SJSA1 (cell line): ENCODE results near the gene FETUB. TPM values are rescaled to one million over a fixed set of nuclear protein-coding genes. Genes with fewer than 3 reads are reported as not detected.

ENCODE experiments used
- DNase-seq, 2 experiments: peaks; one replicate each; pipeline ENCODE4 v3.0.0-alpha.2; 2015 to 2020; ENCODE audit warnings: low spot score in 2 of 2, low read depth in 1 of 2
- H3K27ac ChIP-seq: fragments of 250-450 bp; sonication (Bioruptor Pico); 2 replicates; pipeline ENCODE4 v1.5.1; 2020; ENCODE audit warnings: mild to moderate bottlenecking, moderate library complexity
- H3K27me3 ChIP-seq: fragments of 250-450 bp; sonication (Bioruptor Pico); replicated peaks from 2 replicates; pipeline ENCODE4 v1.5.1; 2020; ENCODE audit warnings: mild to moderate bottlenecking, moderate library complexity
- H3K36me3 ChIP-seq: fragments of 250-450 bp; sonication (Bioruptor Pico); 2 replicates; pipeline ENCODE4 v1.5.1; 2020; ENCODE audit warnings: mild to moderate bottlenecking
- H3K4me1 ChIP-seq: fragments of 250-450 bp; sonication (Bioruptor Pico); replicated peaks from 2 replicates; pipeline ENCODE4 v1.6.1; 2021; ENCODE audit warnings: mild to moderate bottlenecking
- H3K4me3 ChIP-seq: fragments of 250-450 bp; sonication (Bioruptor Pico); 2 replicates; pipeline ENCODE4 v1.5.1; 2020; ENCODE audit warnings: mild to moderate bottlenecking
- H3K9me3 ChIP-seq: fragments of 250-450 bp; sonication (Bioruptor Pico); replicated peaks from 2 replicates; pipeline ENCODE4 v1.5.1; 2020; ENCODE audit warnings: mild to moderate bottlenecking
- total RNA-seq: library from RNA; depleted of rRNA; stranded (reverse); fragments of >200 nt; shearing (Covaris generic); gene quantifications from 2 replicates; pipeline ENCODE4 v1.2.3, GENCODE V29; 2014; rRNA removed

FETUB gene, protein sequence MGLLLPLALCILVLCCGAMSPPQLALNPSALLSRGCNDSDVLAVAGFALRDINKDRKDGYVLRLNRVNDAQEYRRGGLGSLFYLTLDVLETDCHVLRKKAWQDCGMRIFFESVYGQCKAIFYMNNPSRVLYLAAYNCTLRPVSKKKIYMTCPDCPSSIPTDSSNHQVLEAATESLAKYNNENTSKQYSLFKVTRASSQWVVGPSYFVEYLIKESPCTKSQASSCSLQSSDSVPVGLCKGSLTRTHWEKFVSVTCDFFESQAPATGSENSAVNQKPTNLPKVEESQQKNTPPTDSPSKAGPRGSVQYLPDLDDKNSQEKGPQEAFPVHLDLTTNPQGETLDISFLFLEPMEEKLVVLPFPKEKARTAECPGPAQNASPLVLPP
- total RNA-seq, result not detected in 2 replicates

GRCh38 chr3:186639778-186640472 lies at the start of gene FETUB:
Gene FETUB, plus strand, starts transcription at chr3:186640399. Its CDS starts 62 bp downstream, at chr3:186640461.
- no peak for DNase-seq
- H3K4me1 ChIP-seq, result no peaks in the 10 kb centered on the region; the same call in 1 of the 2 replicates
- H3K27me3 ChIP-seq, result no peaks in the 10 kb centered on the region
- no peak within 1 kb of the TSS for H3K4me3 ChIP-seq
- no peaks in the 10 kb centered on the region for H3K36me3 ChIP-seq
- no peak within 1 kb of the TSS for H3K27ac ChIP-seq
- no peaks in the 10 kb centered on the region for H3K9me3 ChIP-seq

DNA sequence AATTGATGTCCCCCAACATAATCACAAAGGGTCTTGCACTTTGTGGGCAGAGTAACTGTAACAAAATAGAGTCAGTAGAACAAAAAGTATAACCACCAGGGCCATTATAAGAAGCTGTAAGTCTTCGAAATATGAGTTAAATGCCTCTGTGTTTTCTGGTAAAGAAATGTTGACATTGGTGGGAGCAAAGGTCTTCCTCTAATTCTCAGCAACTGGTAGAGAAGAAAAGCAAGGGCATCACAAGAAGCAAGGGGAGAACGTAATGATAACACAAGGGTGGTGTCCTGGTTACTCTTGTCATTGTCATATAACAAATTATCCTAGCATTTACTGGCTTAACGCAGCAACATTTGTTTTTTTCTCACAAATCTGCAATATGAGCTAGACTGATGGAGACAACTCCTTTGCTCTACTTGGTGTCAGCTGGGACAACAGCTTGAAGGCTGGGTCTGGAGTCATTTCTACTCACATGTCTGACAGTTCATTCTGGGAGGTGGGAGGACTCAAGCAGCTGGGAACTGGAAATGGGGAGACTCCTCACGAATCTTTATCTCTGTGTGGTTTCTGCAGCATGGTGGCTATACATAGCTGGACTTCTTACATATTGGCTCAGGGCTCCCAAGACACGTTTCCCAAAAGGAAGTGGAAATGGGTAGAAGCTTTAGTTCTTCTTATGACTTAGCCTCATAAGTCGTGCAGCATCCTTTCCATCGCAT lies 49.5 kb upstream of the FETUB start:
- Histone ChIP-seq H3K36me3 (peaks cover 6% of the 10 kb centered on the region), H3K9me3 (no peaks in the 10 kb centered on the region), H3K27me3 (no peaks in the 10 kb centered on the region), H3K4me3 (no peak overlapping the region), H3K4me1 (no peaks in the 10 kb centered on the region), H3K27ac (no peak overlapping the region)
- DNase-seq, result no peak

DNA sequence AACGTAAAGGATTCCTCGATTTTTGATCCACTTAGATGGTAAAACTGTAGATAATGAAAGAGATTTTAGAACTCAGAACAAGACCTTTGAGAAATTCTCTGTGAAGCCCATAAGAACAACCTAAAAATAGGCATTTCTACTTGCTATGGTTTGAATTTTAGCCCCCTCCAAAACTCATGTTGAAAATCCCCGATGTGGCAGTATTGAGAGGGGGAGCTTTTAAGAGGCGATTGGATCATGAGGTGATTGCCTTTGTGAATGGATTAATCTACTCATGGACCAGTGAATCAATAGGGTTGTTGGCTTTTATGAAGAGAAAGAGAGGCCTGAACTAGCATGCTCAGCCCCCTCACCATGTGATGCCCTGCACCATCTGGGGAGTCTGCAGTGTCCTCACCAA lies 47.5 kb upstream of the FETUB start:
- H3K9me3 ChIP-seq, result no peaks in the 10 kb centered on the region
- no peaks in the 10 kb centered on the region for H3K27me3 ChIP-seq
- no peak overlapping the region for H3K4me3 ChIP-seq
- H3K4me1 ChIP-seq, result no peaks in the 10 kb centered on the region
- no peak for DNase-seq
- H3K27ac ChIP-seq, result no peak overlapping the region
- no peaks in the 10 kb centered on the region for H3K36me3 ChIP-seq

- H3K27ac ChIP-seq, result no peak overlapping the region
- H3K36me3 ChIP-seq, result no peaks in the 10 kb centered on the region
- no peak for DNase-seq
- no peaks in the 10 kb centered on the region for H3K27me3 ChIP-seq
- H3K4me3 ChIP-seq, result no peak overlapping the region
- no peaks in the 10 kb centered on the region for H3K4me1 ChIP-seq
- no peaks in the 10 kb centered on the region for H3K9me3 ChIP-seq
Measured at GRCh38 chr3:186593862-186594261, 46.3 kb upstream of the FETUB start.

GRCh38 chr3:186594591-186595113 lies 45.5 kb upstream of the FETUB start:
- Histone ChIP-seq H3K36me3 (no peaks in the 10 kb centered on the region), H3K9me3 (no peaks in the 10 kb centered on the region), H3K27me3 (no peaks in the 10 kb centered on the region), H3K4me3 (no peak overlapping the region), H3K27ac (no peak overlapping the region), H3K4me1 (no peaks in the 10 kb centered on the region)
- no peak for DNase-seq

GRCh38 chr3:186596568-186597287 lies 43.5 kb upstream of the FETUB start:
- DNase-seq, result no peak
- Histone ChIP-seq H3K27me3 (no peaks in the 10 kb centered on the region), H3K4me1 (no peaks in the 10 kb centered on the region)

DNA sequence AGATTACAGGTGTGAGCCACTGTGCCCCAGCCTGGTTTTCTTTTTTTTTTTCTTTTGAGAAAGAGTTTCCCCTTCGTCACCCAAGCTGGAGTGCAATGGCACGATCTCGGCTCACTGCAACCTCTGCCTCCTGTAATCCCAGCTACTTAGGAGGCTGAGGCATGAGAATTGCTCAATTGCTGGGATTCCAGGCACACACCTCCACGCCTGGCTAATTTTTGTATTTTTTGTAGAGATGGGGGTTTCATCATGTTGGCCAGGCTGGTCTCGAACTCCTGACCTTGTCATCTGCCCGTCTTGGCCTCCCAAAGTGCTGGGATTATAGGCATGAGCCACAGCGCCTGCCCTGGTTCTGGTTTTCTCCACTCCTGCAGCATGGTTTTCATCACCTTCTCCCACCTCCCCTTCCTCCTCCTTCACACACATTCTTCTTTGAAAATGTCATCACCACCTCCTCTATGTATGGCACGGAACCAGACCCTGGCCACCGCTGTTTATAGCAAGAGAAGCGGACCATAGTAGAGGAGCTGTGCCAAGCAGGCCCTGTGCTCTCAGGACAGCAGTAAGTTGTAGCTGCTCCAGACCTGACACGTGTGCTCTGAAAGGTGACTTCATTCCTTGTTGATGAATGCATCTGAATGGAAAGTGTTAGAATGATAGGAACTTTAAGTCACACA lies 42.0 kb upstream of the FETUB start:
- no peaks in the 10 kb centered on the region for H3K27me3 ChIP-seq
- peak in 1 of 2 experiments; percentile 14 for DNase-seq
- no peaks in the 10 kb centered on the region for H3K36me3 ChIP-seq

More at GRCh38 chr3:186596568-186597287, 43.5 kb upstream of the FETUB start:
- Histone ChIP-seq H3K4me3 (no peak overlapping the region), H3K9me3 (no peaks in the 10 kb centered on the region), H3K27ac (no peak overlapping the region), H3K36me3 (no peaks in the 10 kb centered on the region)

GRCh38 chr3:186598794-186599141 lies 41.4 kb upstream of the FETUB start:
- Histone ChIP-seq H3K4me1 (no peaks in the 10 kb centered on the region), H3K27me3 (no peaks in the 10 kb centered on the region), H3K27ac (no peak overlapping the region), H3K9me3 (no peaks in the 10 kb centered on the region), H3K4me3 (no peak overlapping the region), H3K36me3 (no peaks in the 10 kb centered on the region)
- DNase-seq, result no peak

More for the DNA sequence above, 42.0 kb upstream of the FETUB start:
- H3K4me3 ChIP-seq, result no peak overlapping the region
- H3K27ac ChIP-seq, result no peak overlapping the region
- no peaks in the 10 kb centered on the region for H3K4me1 ChIP-seq
- no peaks in the 10 kb centered on the region for H3K9me3 ChIP-seq

DNA sequence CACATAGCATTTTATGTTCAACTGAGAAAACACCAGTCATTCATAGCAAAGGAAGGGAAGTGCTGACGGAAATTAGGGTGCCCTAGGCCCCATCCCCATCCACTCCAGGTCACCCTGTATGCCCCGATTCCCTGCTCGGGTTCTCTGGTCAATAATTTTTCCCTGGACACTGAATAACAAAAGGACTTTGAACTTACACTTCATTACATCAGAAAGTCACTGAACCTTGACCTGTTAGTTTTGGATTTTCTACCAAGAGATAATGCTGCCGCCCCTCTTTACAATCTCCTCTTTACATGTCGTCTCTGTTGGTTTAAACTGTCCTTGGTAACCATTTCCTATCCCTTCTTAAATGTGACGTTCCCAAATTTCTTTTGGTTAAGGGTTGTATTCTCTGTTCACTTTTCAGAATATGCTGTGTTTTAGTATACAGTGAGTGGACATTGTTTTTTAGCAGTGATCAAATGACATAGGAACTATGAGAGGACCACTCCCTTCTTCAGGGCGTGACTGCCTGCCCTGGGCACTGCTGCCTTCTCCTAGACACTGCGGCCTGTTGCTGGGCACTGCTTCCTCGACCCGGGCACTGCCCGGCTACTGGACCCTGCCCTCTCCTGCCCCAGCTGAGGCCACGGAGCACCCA lies 40.9 kb upstream of the FETUB start:
- Histone ChIP-seq H3K9me3 (no peaks in the 10 kb centered on the region), H3K36me3 (no peaks in the 10 kb centered on the region), H3K27me3 (no peaks in the 10 kb centered on the region), H3K4me3 (no peak overlapping the region), H3K4me1 (no peaks in the 10 kb centered on the region), H3K27ac (no peak overlapping the region)
- DNase-seq, result no peak

- H3K27me3 ChIP-seq, result no peaks in the 10 kb centered on the region
- no peaks in the 10 kb centered on the region for H3K4me1 ChIP-seq
- no peaks in the 10 kb centered on the region for H3K9me3 ChIP-seq
- H3K27ac ChIP-seq, result no peak overlapping the region
- no peak for DNase-seq
- H3K4me3 ChIP-seq, result no peak overlapping the region
- H3K36me3 ChIP-seq, result no peaks in the 10 kb centered on the region
Measured at GRCh38 chr3:186599785-186600166, 40.4 kb upstream of the FETUB start.

- no peaks in the 10 kb centered on the region for H3K4me1 ChIP-seq
- no peak for DNase-seq
Measured at GRCh38 chr3:186600896-186601295, 39.3 kb upstream of the FETUB start.

DNA sequence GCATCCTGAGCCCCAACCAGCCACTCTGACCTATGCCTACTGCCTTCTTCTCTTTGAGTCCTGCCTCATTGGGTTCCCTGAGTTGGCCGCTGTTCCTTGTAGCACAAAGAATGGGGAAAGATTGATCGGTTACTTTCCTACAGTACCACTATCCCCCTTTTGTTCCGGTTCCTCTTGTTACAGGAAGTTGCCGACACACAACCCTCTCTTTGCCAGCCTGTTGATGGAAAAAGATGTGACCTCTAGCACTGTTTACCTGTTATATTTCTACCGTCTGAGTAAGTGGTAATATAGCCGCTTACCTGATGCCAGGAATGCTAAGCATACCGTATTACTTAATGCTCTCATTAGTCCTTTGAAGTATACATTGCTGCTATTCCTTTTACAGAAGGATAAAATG lies 37.0 kb upstream of the FETUB start:
- H3K4me1 ChIP-seq, result no peaks in the 10 kb centered on the region
- no peak overlapping the region for H3K27ac ChIP-seq
- H3K9me3 ChIP-seq, result no peaks in the 10 kb centered on the region
- no peak overlapping the region for H3K4me3 ChIP-seq
- no peak for DNase-seq
- H3K27me3 ChIP-seq, result no peaks in the 10 kb centered on the region
- no peaks in the 10 kb centered on the region for H3K36me3 ChIP-seq

More at GRCh38 chr3:186600896-186601295, 39.3 kb upstream of the FETUB start:
- Histone ChIP-seq H3K27ac (no peak overlapping the region), H3K4me3 (no peak overlapping the region), H3K9me3 (no peaks in the 10 kb centered on the region), H3K36me3 (no peaks in the 10 kb centered on the region), H3K27me3 (no peaks in the 10 kb centered on the region)
